A549 (cell line): ENCODE results near the gene AKAP6.

ENCODE experiments used
- CTCF ChIP-seq: fragments of >200 bp; sonication (Bioruptor Twin); formaldehyde crosslinking; IDR thresholded peaks from 3 replicates; pipeline ENCODE4 v1.5.1; 2016
- EP300 ChIP-seq, 2 experiments: fragments of >200 bp; sonication (Bioruptor Twin); formaldehyde crosslinking; IDR thresholded peaks; 2 replicates in 1 of 2; 3 replicates in 1 of 2; pipeline ENCODE4 v1.6.1; 2016 to 2017
- HMGXB4 ChIP-seq: fragments of 250-450 bp; sonication (Bioruptor Pico); IDR thresholded peaks from 2 replicates; pipeline ENCODE4 v1.5.0; 2021; ENCODE audit warnings: mild to moderate bottlenecking, moderate library complexity, borderline replicate concordance
- JUN ChIP-seq, 2 experiments: fragments of >200 bp; sonication (Bioruptor Twin); formaldehyde crosslinking; IDR thresholded peaks; 2 replicates in 1 of 2; 3 replicates in 1 of 2; pipeline ENCODE4 v1.6.1; 2016 to 2017
- PHF8 ChIP-seq: fragments of 200-600 bp; sonication (generic); IDR thresholded peaks from 2 replicates; pipeline ENCODE4 v1.6.1; 2016; ENCODE audit warnings: low read depth, mild to moderate bottlenecking, antibody characterized with exemption, moderate library complexity, borderline replicate concordance
- POLR2A ChIP-seq: IDR thresholded peaks from 2 replicates; pipeline ENCODE4 v1.6.1; 2012; ENCODE audit warnings: mild to moderate bottlenecking, low read length
- RAD21 ChIP-seq, 2 experiments: fragments of >200 bp in 1 of 2; sonication (Bioruptor Twin) in 1 of 2; formaldehyde crosslinking in 1 of 2; IDR thresholded peaks in 1 of 2; conservative IDR thresholded peaks in 1 of 2; 2 replicates in 1 of 2; 3 replicates in 1 of 2; pipeline ENCODE4 v1.6.1; 2012 to 2018; ENCODE audit warnings: inconsistent platforms in 1 of 2
- RARB ChIP-seq: fragments of 250-450 bp; sonication (Bioruptor Pico); IDR thresholded peaks from 2 replicates; pipeline ENCODE4 v1.8.0; 2021; ENCODE audit warnings: mild to moderate bottlenecking, moderate library complexity
- RCOR1 ChIP-seq: fragments of 150-350 bp; IDR thresholded peaks from 2 replicates; pipeline ENCODE4 v1.6.1; 2014; ENCODE audit warnings: antibody characterized with exemption, low read length, low read depth

GRCh38 chr14:32816588-32816987 lies 487.5 kb downstream of the AKAP6 start:
- TF ChIP-seq POLR2A (no peak), RAD21 (conservative IDR thresholded peaks at IDR 0.05 in 1 of 2, IDR thresholded peaks at IDR 0.05 in 1 of 2) (no peak), JUN (IDR thresholded peaks at IDR 0.05) (no peak), RARB (no peak), EP300 (IDR thresholded peaks at IDR 0.05) (no peak), HMGXB4 (CRISPR knock-in tag) (no peak), CTCF (no peak), RCOR1 (no peak), PHF8 (no peak)
